AG04450 (cell line): ENCODE data around the gene CYP20A1. TPM values are rescaled to one million over a fixed set of nuclear protein-coding genes. Genes with fewer than 3 reads are reported as not detected.

Source experiments
- CTCF ChIA-PET: fragments of 300-600, 350-600 bp; formaldehyde crosslinking; extraction: SDS; loops from one replicate; lab custom pipeline; 2022; ENCODE audit warnings: antibody characterized with exemption, inconsistent platforms; lab: Charles Lee
- POLR2A ChIA-PET: fragments of 350-600 bp; formaldehyde crosslinking; extraction: SDS; loops from one replicate; lab custom pipeline; 2021; ENCODE audit warnings: antibody characterized with exemption, inconsistent platforms; lab: Yijun Ruan, JAX
- DNase-seq: peaks from one replicate; pipeline ENCODE4 v3.0.0-alpha.2; 2011; ENCODE audit warnings: low read depth, low spot score
- H3K27ac ChIP-seq: one replicate; pipeline ENCODE4 v1.5.1; 2012; ENCODE audit warnings: low read depth, low read length, control low read depth
- H3K27me3 ChIP-seq: one replicate; pipeline ENCODE4 v1.6.0; 2012; ENCODE audit warnings: low read length; ENCODE audit not compliant: control insufficient read depth, insufficient read depth
- H3K4me3 ChIP-seq: 2 replicates; pipeline ENCODE4 v1.5.1; 2011; ENCODE audit warnings: mild to moderate bottlenecking, low read depth, low read length, control low read depth
- H3K9me3 ChIP-seq: 2 replicates; pipeline ENCODE4 v1.5.1; 2012; ENCODE audit warnings: low read length; ENCODE audit not compliant: control insufficient read depth, insufficient read depth
- polyA plus RNA-seq: library from polyadenylated mRNA; depleted of rRNA; stranded (reverse); fragments of >200 nt; gene quantifications from 2 replicates; pipeline ENCODE4 v1.2.3, GENCODE V29; 2011; rRNA removed
- small RNA-seq: library from RNA; depleted of rRNA; stranded (forward); fragments of <200 nt; gene quantifications from one replicate; pipeline ENCODE3, GENCODE V24; 2012; ENCODE audit warnings: low read depth; ENCODE audit not compliant: insufficient read length
- TF ChIP-seq, protein P1 (sequence below): IDR thresholded peaks from 2 replicates; pipeline ENCODE4 v1.5.1; 2011; ENCODE audit warnings: low read depth, low read length, control low read depth, inconsistent platforms

Gene CYP20A1
- polyA plus RNA-seq, 1 experiment: 17.8 TPM

DNA sequence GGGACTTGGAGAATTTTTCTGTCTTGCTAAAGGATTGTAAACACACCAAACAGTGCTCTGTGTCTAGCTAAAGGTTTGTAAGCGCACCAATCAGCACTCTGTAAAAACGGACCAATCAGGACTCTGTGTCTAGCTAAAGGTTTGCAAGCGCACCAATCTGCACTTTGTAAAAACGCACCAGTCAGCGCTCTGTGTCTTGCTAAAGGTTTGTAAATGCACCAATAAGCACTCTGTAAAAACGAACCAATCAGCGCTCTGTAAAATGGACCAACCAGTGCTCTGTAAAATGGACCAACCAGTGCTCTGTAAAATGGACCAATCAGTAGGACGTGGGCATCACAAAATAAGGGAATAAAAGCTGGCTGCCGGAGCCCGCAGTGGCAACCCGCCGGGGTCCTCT is 105.8 kb downstream of the CYP20A1 start:
- ChIA-PET POLR2A (no interaction called here), CTCF (no interaction called here)
- Histone ChIP-seq H3K27ac (no peak overlapping the region), H3K27me3 (no peaks in the 10 kb centered on the region), H3K4me3 (no peak overlapping the region), H3K9me3 (no peaks in the 10 kb centered on the region)
- TF ChIP-seq, protein P1, sequence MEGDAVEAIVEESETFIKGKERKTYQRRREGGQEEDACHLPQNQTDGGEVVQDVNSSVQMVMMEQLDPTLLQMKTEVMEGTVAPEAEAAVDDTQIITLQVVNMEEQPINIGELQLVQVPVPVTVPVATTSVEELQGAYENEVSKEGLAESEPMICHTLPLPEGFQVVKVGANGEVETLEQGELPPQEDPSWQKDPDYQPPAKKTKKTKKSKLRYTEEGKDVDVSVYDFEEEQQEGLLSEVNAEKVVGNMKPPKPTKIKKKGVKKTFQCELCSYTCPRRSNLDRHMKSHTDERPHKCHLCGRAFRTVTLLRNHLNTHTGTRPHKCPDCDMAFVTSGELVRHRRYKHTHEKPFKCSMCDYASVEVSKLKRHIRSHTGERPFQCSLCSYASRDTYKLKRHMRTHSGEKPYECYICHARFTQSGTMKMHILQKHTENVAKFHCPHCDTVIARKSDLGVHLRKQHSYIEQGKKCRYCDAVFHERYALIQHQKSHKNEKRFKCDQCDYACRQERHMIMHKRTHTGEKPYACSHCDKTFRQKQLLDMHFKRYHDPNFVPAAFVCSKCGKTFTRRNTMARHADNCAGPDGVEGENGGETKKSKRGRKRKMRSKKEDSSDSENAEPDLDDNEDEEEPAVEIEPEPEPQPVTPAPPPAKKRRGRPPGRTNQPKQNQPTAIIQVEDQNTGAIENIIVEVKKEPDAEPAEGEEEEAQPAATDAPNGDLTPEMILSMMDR: no peak
- DNase-seq: no peak

DNA sequence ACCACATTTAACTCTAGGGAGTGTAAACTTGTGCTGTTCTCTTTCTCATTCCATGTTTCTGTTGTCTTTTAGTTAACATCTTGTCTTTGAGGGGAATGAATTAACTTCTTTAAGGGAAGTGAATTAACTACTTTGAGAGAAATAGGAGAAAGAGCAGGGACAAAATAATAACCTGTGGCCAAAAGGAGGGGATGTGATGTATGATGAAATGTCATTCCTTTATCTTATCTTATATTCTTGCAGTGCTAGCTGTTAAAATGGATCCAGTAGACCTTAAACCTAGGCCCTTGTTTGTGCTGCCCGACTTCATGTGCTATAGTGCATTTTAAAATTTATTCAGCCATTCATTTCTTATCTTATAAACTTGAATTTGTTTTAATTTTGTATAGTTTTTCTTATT is 107.8 kb downstream of the CYP20A1 start:
- Histone ChIP-seq H3K9me3 (no peaks in the 10 kb centered on the region), H3K27me3 (no peaks in the 10 kb centered on the region), H3K27ac (no peak overlapping the region), H3K4me3 (no peak overlapping the region)
- TF ChIP-seq, protein P1: no peak
- no peak for DNase-seq
- CTCF ChIA-PET: no interaction called here
- POLR2A ChIA-PET: no interaction called here

DNA sequence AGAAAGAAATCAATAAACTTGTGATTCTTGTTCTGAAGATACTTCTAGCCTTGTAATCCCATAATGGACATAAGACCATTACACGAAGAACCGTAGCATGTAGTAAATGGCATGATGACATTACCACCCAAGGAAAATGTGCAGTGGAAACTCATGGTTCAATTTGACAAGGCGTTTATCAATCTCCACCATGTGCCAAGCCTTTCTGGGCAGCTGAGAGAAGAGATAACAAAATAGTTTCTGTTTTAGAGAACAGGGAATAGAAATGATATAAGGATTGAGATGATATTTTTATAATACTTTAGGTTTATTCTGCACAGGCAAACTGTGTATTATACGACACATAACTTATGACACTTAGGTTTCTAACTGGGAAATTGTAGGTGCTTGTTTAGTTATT is 108.6 kb downstream of the CYP20A1 start:
- H3K27me3 ChIP-seq: no peaks in the 10 kb centered on the region
- DNase-seq: no peak
- no peaks in the 10 kb centered on the region for H3K9me3 ChIP-seq
- ChIA-PET POLR2A (no interaction called here), CTCF (no interaction called here)
- TF ChIP-seq, protein P1: no peak
- H3K27ac ChIP-seq: no peak overlapping the region
- no peak overlapping the region for H3K4me3 ChIP-seq

DNA sequence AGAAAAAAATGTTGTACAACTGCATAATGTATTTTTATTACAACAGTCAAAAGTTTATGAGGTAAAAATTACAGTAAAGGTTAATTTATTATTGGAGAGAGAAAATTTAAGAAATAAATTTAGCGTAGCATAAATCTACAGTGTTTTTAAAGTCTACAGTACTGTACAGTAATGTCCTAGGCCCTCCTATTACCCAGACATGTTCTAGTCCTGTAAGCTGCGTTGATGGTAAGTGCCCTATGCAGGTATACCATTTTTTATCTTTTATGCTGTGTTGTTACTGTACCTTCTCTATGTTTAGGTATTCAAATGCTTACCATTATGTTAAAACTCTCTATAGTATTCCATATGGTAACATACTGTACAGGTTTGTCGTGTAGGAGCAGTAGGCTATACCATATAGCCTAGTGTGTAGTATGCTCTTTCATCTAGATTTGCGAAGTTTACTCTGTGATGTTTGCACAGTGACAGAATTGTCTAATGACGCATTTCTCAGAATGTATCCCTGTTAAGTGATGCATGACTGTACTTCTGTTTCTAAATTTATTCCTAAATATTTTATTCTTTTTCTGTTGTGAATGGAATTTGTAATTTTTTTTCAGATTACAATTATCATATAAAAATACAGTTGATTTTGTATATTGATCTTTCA is 113.9 kb downstream of the CYP20A1 start:
- ChIA-PET CTCF (no interaction called here), POLR2A (no interaction called here)
- TF ChIP-seq, protein P1: no peak

DNA sequence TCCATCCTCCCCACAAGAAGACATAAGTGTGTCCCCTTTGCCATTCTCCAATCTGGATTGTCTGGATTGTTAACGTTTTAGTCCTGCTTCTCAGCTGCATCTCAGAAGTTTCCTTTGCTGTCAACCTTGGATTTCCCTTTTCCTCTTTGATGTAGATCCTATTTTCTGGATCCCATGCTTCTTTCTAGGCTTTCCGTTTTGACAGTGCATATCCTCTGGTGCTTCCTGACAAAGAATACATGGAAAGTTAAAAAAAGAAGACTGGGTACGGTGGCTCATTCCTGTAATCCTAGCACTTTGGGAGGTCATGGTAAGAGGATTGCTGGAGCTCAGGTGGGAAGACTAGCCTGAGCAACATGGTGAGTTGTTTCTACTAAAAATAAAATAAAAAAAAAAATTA is 116.1 kb downstream of the CYP20A1 start:
- H3K27me3 ChIP-seq: no peaks in the 10 kb centered on the region
- ChIA-PET CTCF (no interaction called here), POLR2A (no interaction called here)
- H3K27ac ChIP-seq: no peak overlapping the region
- TF ChIP-seq, protein P1: no peak
- DNase-seq: no peak
- no peak overlapping the region for H3K4me3 ChIP-seq
- no peaks in the 10 kb centered on the region for H3K9me3 ChIP-seq

More for the DNA sequence above, 113.9 kb downstream of the CYP20A1 start:
- Histone ChIP-seq H3K27me3 (no peaks in the 10 kb centered on the region), H3K27ac (no peak overlapping the region), H3K4me3 (no peak overlapping the region), H3K9me3 (no peaks in the 10 kb centered on the region)
- no peak for DNase-seq

Small RNA genes lying within 50 kb of the gene (small RNA-seq; reads per million reads assigned to genes)
- not detected for gene RN7SL670P

Other genes with a start within 250 kb of the CYP20A1 start
- gene NBEAL1, start 224.1 kb upstream of the CYP20A1 start, polyA plus RNA-seq: 11.1 and 11.7 TPM in 2 replicates
- 35.7 and 42.5 TPM in 2 replicates for gene ABI2, start 89.4 kb downstream of the CYP20A1 start, polyA plus RNA-seq